ENCODE results near the gene RNF187. TPM values are rescaled to one million over a fixed set of nuclear protein-coding genes. Genes with fewer than 3 reads are reported as not detected.
"Not testable (repeated sequence)": the region's sequence is repeated elsewhere in the genome, so short reads cannot be mapped to it uniquely, and the experiment has no call there.

RNF187 gene
- total RNA-seq, 1 experiment from 2014 or later, result 143 TPM

DNA sequence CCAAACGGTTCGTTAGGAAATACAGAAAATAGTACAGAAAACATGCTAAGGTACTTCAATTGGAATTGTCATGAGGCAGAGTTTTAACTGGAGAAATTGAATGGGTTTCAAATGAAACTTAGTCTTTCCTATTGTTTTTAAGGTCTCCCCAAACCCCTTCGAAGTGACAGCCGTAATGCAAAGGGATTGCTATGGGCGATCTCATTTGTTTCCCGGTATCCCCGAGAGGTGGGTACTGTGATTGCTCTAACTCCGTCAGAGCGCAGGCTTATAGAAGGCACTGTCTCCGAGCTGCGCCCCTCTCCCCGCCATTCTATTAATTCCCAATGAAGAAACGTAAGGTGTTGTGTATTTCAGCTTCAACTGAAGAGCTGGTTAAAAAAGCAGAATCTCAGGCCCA, 22.0 kb upstream of the RNF187 start:
- H3K27ac ChIP-seq (ENCODE audit: low read length), result no peak overlapping the region
- in situ Hi-C loops (cut with HindIII; ENCODE audit: low pct_unique_long_range_greater_than_20kb, low sequenced_read_pairs), result no loop called here
- no TSS peak for BruUV-seq (replicated peaks)
- DNase-seq (ENCODE audit: low read depth, low spot score) (no peak), ATAC-seq (no peak)
- TF ChIP-seq TCF7L2 (IDR thresholded peaks at IDR 0.05; ENCODE audit: low read depth, low read length), result no peak
- no peak for TF ChIP-seq POLR2AphosphoS5 (IDR thresholded peaks at IDR 0.05; ENCODE audit: low read depth, low read length)
- TF ChIP-seq, protein P1, sequence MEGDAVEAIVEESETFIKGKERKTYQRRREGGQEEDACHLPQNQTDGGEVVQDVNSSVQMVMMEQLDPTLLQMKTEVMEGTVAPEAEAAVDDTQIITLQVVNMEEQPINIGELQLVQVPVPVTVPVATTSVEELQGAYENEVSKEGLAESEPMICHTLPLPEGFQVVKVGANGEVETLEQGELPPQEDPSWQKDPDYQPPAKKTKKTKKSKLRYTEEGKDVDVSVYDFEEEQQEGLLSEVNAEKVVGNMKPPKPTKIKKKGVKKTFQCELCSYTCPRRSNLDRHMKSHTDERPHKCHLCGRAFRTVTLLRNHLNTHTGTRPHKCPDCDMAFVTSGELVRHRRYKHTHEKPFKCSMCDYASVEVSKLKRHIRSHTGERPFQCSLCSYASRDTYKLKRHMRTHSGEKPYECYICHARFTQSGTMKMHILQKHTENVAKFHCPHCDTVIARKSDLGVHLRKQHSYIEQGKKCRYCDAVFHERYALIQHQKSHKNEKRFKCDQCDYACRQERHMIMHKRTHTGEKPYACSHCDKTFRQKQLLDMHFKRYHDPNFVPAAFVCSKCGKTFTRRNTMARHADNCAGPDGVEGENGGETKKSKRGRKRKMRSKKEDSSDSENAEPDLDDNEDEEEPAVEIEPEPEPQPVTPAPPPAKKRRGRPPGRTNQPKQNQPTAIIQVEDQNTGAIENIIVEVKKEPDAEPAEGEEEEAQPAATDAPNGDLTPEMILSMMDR (IDR thresholded peaks at IDR 0.05), result no peak
- no peak for TF ChIP-seq SIN3A (IDR thresholded peaks at IDR 0.05; ENCODE audit: borderline replicate concordance, insufficient read depth, low read depth, low read length)
- TF ChIP-seq, protein P2, sequence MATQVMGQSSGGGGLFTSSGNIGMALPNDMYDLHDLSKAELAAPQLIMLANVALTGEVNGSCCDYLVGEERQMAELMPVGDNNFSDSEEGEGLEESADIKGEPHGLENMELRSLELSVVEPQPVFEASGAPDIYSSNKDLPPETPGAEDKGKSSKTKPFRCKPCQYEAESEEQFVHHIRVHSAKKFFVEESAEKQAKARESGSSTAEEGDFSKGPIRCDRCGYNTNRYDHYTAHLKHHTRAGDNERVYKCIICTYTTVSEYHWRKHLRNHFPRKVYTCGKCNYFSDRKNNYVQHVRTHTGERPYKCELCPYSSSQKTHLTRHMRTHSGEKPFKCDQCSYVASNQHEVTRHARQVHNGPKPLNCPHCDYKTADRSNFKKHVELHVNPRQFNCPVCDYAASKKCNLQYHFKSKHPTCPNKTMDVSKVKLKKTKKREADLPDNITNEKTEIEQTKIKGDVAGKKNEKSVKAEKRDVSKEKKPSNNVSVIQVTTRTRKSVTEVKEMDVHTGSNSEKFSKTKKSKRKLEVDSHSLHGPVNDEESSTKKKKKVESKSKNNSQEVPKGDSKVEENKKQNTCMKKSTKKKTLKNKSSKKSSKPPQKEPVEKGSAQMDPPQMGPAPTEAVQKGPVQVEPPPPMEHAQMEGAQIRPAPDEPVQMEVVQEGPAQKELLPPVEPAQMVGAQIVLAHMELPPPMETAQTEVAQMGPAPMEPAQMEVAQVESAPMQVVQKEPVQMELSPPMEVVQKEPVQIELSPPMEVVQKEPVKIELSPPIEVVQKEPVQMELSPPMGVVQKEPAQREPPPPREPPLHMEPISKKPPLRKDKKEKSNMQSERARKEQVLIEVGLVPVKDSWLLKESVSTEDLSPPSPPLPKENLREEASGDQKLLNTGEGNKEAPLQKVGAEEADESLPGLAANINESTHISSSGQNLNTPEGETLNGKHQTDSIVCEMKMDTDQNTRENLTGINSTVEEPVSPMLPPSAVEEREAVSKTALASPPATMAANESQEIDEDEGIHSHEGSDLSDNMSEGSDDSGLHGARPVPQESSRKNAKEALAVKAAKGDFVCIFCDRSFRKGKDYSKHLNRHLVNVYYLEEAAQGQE (IDR thresholded peaks at IDR 0.05; ENCODE audit: insufficient read depth in 1 of 2, low read depth in 2 of 2, low read length in 1 of 2), result no peak
- ChIA-PET POLR2A (no interaction called here), CTCF (interaction anchor here (0.6 kb wide), 1 partner anchor 97 kb away, joined by 3 read pairs; no protein-coding TSS in a partner anchor)
- H3K4me1 ChIP-seq (ENCODE audit: control insufficient read depth, insufficient read depth, low read length), result 0 out of 2 replicates have a peak, but pooled peaks cover 6% of the 10 kb centered on the region
- intact Hi-C loops (cut with micrococcal nuclease; ENCODE audit: unreplicated experiment), result no loop called here
- H3K9me3 ChIP-seq (ENCODE audit: control insufficient read depth, insufficient read depth, low read depth, low read length), result no peaks in the 10 kb centered on the region
- no peaks in the 10 kb centered on the region for H3K36me3 ChIP-seq (ENCODE audit: control insufficient read depth, insufficient read depth, low read length)
- H3K27me3 ChIP-seq (ENCODE audit: control insufficient read depth, insufficient read depth, low read length), result peaks cover 8% of the 10 kb centered on the region
- H3K4me3 ChIP-seq (ENCODE audit: low read depth in 2 of 2, low read length in 2 of 2), result peak overlapping the region; percentile 42 to 54

DNA sequence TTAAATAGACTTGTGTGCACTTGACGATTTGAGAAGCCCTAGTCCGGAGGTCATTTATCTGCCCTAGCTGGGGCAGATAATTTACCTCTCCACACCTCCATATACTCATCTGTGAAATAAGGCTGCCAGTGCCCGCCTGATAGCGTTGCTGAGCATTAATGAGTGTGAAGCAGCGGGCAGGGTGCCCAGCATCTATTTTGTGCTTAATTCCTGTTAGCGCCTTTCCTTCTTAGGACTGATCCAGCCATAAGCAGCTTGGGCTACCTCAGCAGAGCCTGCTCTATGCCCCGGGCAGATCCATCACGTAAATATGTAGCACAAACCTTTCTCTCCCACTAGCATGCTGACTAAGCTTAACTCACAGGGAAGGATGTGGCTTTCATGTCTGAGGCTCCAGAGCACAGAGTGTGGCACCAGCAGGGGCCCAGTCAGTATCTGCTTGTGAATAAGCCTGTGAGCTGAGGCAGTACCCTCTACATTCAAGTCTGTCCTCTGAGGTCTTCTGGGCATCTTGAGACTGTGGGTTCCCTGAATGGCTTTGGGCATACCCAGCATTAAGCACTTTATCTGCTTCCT, 21.5 kb upstream of the RNF187 start:
- ChIA-PET POLR2A (no interaction called here), CTCF (interaction anchor here (0.6 kb wide), 1 partner anchor 98 kb away, joined by 3 read pairs; no protein-coding TSS in a partner anchor)
- in situ Hi-C loops (cut with HindIII; ENCODE audit: low pct_unique_long_range_greater_than_20kb, low sequenced_read_pairs) (no loop called here), intact Hi-C loops (cut with micrococcal nuclease; ENCODE audit: unreplicated experiment) (no loop called here)
- Histone ChIP-seq H3K4me1 (ENCODE audit: control insufficient read depth, insufficient read depth, low read length) (0 out of 2 replicates have a peak, but pooled peaks cover 6% of the 10 kb centered on the region), H3K27ac (ENCODE audit: low read length) (no peak overlapping the region), H3K27me3 (ENCODE audit: control insufficient read depth, insufficient read depth, low read length) (peaks cover 8% of the 10 kb centered on the region), H3K36me3 (ENCODE audit: control insufficient read depth, insufficient read depth, low read length) (no peaks in the 10 kb centered on the region), H3K4me3 (ENCODE audit: low read depth in 2 of 2, low read length in 2 of 2) (no peak overlapping the region), H3K9me3 (ENCODE audit: control insufficient read depth, insufficient read depth, low read depth, low read length) (no peaks in the 10 kb centered on the region)
- BruUV-seq (replicated peaks), result no TSS peak
- no peak for ATAC-seq
- TF ChIP-seq TCF7L2 (IDR thresholded peaks at IDR 0.05; ENCODE audit: low read depth, low read length) (no peak), SIN3A (IDR thresholded peaks at IDR 0.05; ENCODE audit: borderline replicate concordance, insufficient read depth, low read depth, low read length) (no peak), POLR2AphosphoS5 (IDR thresholded peaks at IDR 0.05; ENCODE audit: low read depth, low read length) (no peak)
- TF ChIP-seq, protein P1 (IDR thresholded peaks at IDR 0.05), result no peak
- TF ChIP-seq, protein P2 (IDR thresholded peaks at IDR 0.05; ENCODE audit: insufficient read depth in 1 of 2, low read depth in 2 of 2, low read length in 1 of 2), result no peak
- DNase-seq (ENCODE audit: low read depth, low spot score), result no peak

DNA sequence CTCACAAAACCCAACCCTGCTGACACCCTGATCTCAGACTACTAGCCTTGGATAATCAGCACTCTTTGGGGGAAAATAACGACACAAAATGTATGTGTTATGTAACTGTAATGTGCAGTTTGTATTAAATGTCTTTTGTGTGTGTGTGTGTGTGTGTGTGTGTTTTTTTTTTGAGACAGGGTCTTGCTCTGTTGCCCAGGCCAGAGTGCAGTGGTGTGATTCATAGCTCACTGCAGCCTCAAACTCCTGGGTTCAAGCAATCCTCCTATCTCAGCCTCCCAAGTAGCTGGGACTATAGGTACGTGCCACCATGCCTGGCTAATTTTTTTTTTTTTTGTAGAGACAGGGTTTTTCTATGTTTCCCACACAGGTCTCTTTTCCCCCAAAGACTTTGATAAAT, 19.0 kb upstream of the RNF187 start:
- CTCF ChIA-PET, result interaction anchor here (0.7 kb wide), 1 partner anchor 221 kb away, joined by 3 read pairs; no protein-coding TSS in a partner anchor
- intact Hi-C loops (cut with micrococcal nuclease; ENCODE audit: unreplicated experiment), result not testable (repeated sequence)

More for the DNA sequence above, 19.0 kb upstream of the RNF187 start:
- DNase-seq (ENCODE audit: low read depth, low spot score); H3K4me1 ChIP-seq (ENCODE audit: control insufficient read depth, insufficient read depth, low read length); H3K4me3 ChIP-seq (ENCODE audit: low read depth in 2 of 2, low read length in 2 of 2); BruUV-seq (replicated peaks); H3K9me3 ChIP-seq (ENCODE audit: control insufficient read depth, insufficient read depth, low read depth, low read length); ATAC-seq; H3K27ac ChIP-seq (ENCODE audit: low read length); in situ Hi-C loops (cut with HindIII; ENCODE audit: low pct_unique_long_range_greater_than_20kb, low sequenced_read_pairs); POLR2A ChIA-PET; H3K36me3 ChIP-seq (ENCODE audit: control insufficient read depth, insufficient read depth, low read length); H3K27me3 ChIP-seq (ENCODE audit: control insufficient read depth, insufficient read depth, low read length): not testable (repeated sequence)

All from Panc1 (cell line).